Sigmoid colon (tissue), 4 donors: ENCODE data around the gene CHM.
"Not testable (repeated sequence)": the region's sequence is repeated elsewhere in the genome, so short reads cannot be mapped to it uniquely, and the experiment has no call there.

Experiments
- EP300 ChIP-seq, 4 donors: sonication (generic); formaldehyde crosslinking; IDR thresholded peaks; one replicate each; pipeline ENCODE4 v1.6.1; 2017; ENCODE audit warnings: antibody characterized with exemption in 4 of 4
- POLR2A ChIP-seq, 2 donors: fragments of 450-650 bp; IDR thresholded peaks; one replicate each; pipeline ENCODE4 v1.6.1; 2016; ENCODE audit warnings: antibody characterized with exemption in 2 of 2, mild to moderate bottlenecking in 2 of 2, moderate library complexity in 2 of 2
- POLR2AphosphoS5 ChIP-seq, 4 donors: sonication (generic); formaldehyde crosslinking; IDR thresholded peaks; one replicate each; pipeline ENCODE4 v1.6.1; 2017; ENCODE audit warnings: antibody characterized with exemption in 4 of 4
- TF ChIP-seq, protein P1 (sequence below), 4 experiments: fragments of 450-650 bp in 3 of 4; fragments of 200-600 bp in 1 of 4; IDR thresholded peaks; one replicate each; pipeline ENCODE4 v1.5.1; 2016 to 2019; ENCODE audit warnings: antibody characterized with exemption in 4 of 4, mild to moderate bottlenecking in 3 of 4, moderate library complexity in 2 of 4

DNA sequence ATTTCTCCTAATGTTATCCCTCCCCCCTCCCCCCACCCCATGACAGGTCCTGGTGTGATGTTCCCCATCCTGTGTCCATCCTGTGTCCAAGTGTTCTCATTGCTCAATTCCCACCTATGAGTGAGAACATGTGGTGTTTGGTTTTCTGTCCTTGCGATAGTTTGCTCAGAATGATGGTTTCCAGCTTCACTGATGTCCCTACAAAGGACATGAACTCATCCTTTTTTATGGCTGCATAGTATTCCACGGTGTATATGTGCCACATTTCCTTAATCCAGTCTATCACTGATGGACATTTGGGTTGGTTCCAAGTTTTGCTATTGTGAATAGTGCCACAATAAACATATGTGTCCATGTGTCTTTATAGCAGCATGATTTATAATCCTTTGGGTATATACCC is 113.0 kb downstream of the CHM start:
- TF ChIP-seq, protein P1, sequence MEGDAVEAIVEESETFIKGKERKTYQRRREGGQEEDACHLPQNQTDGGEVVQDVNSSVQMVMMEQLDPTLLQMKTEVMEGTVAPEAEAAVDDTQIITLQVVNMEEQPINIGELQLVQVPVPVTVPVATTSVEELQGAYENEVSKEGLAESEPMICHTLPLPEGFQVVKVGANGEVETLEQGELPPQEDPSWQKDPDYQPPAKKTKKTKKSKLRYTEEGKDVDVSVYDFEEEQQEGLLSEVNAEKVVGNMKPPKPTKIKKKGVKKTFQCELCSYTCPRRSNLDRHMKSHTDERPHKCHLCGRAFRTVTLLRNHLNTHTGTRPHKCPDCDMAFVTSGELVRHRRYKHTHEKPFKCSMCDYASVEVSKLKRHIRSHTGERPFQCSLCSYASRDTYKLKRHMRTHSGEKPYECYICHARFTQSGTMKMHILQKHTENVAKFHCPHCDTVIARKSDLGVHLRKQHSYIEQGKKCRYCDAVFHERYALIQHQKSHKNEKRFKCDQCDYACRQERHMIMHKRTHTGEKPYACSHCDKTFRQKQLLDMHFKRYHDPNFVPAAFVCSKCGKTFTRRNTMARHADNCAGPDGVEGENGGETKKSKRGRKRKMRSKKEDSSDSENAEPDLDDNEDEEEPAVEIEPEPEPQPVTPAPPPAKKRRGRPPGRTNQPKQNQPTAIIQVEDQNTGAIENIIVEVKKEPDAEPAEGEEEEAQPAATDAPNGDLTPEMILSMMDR (IDR thresholded peaks at IDR 0.05): not testable (repeated sequence)
- TF ChIP-seq POLR2AphosphoS5, POLR2A, EP300 (IDR thresholded peaks at IDR 0.05): not testable (repeated sequence)
